GM12878 (cell line): ENCODE measurements around the gene ITIH1. TPM values are rescaled to one million over a fixed set of nuclear protein-coding genes. Genes with fewer than 3 reads are reported as not detected.
A peak's percentile ranks its signal among the peaks of the same experiment; 100 is the strongest.

ENCODE experiments used
- ATAC-seq: fragments of 200-7000 bp; cut with Tn5 transposase; 3 replicates; pipeline ENCODE4 v1.9.1; 2020; ENCODE audit warnings: mild to moderate bottlenecking, moderate library complexity
- BruUV-seq: library from RNA; stranded (reverse); fragments of 400-500 nt; replicated peaks from 2 replicates; lab custom pipeline; 2021; lab: Mats Ljungman, UMichigan
- CTCF ChIA-PET: fragments of 300-600 bp; sonication (Branson Sonifier 250); formaldehyde crosslinking; extraction: SDS; loops from one replicate; lab custom pipeline; 2021; ENCODE audit warnings: inconsistent platforms; lab: Yijun Ruan, JAX
- POLR2A ChIA-PET: fragments of 350-600 bp; formaldehyde crosslinking; extraction: SDS; loops from one replicate; lab custom pipeline; 2021; ENCODE audit warnings: inconsistent platforms; lab: Charles Lee
- RAD21 ChIA-PET: fragments of 300-600 bp; sonication (Branson Sonifier 250); formaldehyde crosslinking; loops from one replicate; lab custom pipeline; 2023; ENCODE audit warnings: antibody characterized with exemption; ENCODE audit not compliant: unreplicated experiment; lab: Charles Lee
- SMC1A ChIA-PET: fragments of 300-600 bp; sonication (Branson Sonifier 250); formaldehyde crosslinking; loops from one replicate; lab custom pipeline; 2023; ENCODE audit not compliant: unreplicated experiment, uncharacterized antibody; lab: Charles Lee
- DNase-seq: peaks from one replicate; pipeline ENCODE4 v3.0.0-alpha.2; 2011; ENCODE audit warnings: low read depth, low spot score
- FAIRE-seq: peaks from 3 replicates; lab custom pipeline; 2011; peaks lifted over from hg19 to GRCh38; lab: Jason Lieb, UNC
- H2AFZ ChIP-seq: 2 replicates; pipeline ENCODE4 v1.6.0; 2011; ENCODE audit warnings: low read depth, low read length, control low read depth; ENCODE audit not compliant: control insufficient read depth
- H3K27ac ChIP-seq: 2 replicates; pipeline ENCODE4 v1.5.1; 2011; ENCODE audit warnings: control low read depth; ENCODE audit not compliant: control insufficient read depth, insufficient read depth
- H3K27me3 ChIP-seq, 2 experiments: replicated peaks in 1 of 2; 2 replicates each; pipeline versions ENCODE4 v1.6.0 to v1.6.1; 2011; ENCODE audit warnings: low read length in 1 of 2; ENCODE audit not compliant: control insufficient read depth in 2 of 2, insufficient read depth in 2 of 2
- H3K36me3 ChIP-seq, 2 experiments: 2 replicates each; pipeline ENCODE4 v1.5.1; 2011; ENCODE audit warnings: low read length in 1 of 2; ENCODE audit not compliant: control insufficient read depth in 2 of 2, insufficient read depth in 2 of 2
- H3K4me1 ChIP-seq: 2 replicates; pipeline ENCODE4 v1.6.1; 2011; ENCODE audit warnings: mild to moderate bottlenecking, low read length, moderate library complexity, mixed read lengths; ENCODE audit not compliant: control insufficient read depth, insufficient read depth
- H3K4me2 ChIP-seq: 2 replicates; pipeline ENCODE4 v1.6.0; 2011; ENCODE audit warnings: control low read depth; ENCODE audit not compliant: control insufficient read depth, insufficient read depth
- H3K4me3 ChIP-seq: fragments of 200-600 bp; sonication (generic); 2 replicates; pipeline ENCODE4 v1.5.1; 2016
- H3K79me2 ChIP-seq: 2 replicates; pipeline ENCODE4 v1.6.0; 2011; ENCODE audit warnings: low read length; ENCODE audit not compliant: control insufficient read depth, insufficient read depth
- H3K9ac ChIP-seq: 2 replicates; pipeline ENCODE4 v1.8.0; 2011; ENCODE audit warnings: low read length, control low read depth, mixed read lengths; ENCODE audit not compliant: control insufficient read depth, insufficient read depth
- H3K9me3 ChIP-seq: replicated peaks from 3 replicates; pipeline ENCODE4 v1.5.1; 2011; ENCODE audit warnings: mild to moderate bottlenecking, low read length; ENCODE audit not compliant: control insufficient read depth, insufficient read depth
- H4K20me1 ChIP-seq: 2 replicates; pipeline ENCODE4 v1.6.0; 2011; ENCODE audit not compliant: control insufficient read depth, insufficient read depth
- BACH1 ChIP-seq: fragments of 450-650 bp; IDR thresholded peaks from 2 replicates; pipeline ENCODE4 v1.6.1; 2017; ENCODE audit warnings: mild to moderate bottlenecking, borderline replicate concordance
- BHLHE40 ChIP-seq, 2 experiments: fragments of 450-650 bp in 1 of 2; IDR thresholded peaks; 2 replicates each; pipeline ENCODE4 v1.6.1; 2011 to 2017; ENCODE audit warnings: low read depth in 2 of 2, borderline replicate concordance in 1 of 2, improper control_type of control experiment in 1 of 2, low read length in 1 of 2, mild to moderate bottlenecking in 1 of 2
- CREB1 ChIP-seq: IDR thresholded peaks from 2 replicates; pipeline ENCODE4 v1.6.1; 2012; ENCODE audit warnings: low read depth, mild to moderate bottlenecking, inconsistent platforms
- HDGF ChIP-seq: fragments of 450-650 bp; IDR thresholded peaks from 2 replicates; pipeline ENCODE4 v1.6.1; 2016; ENCODE audit warnings: antibody characterized with exemption
- KDM1A ChIP-seq: fragments of 200-600 bp; sonication (generic); IDR thresholded peaks from 2 replicates; pipeline ENCODE4 v1.6.1; 2016; ENCODE audit warnings: borderline replicate concordance
- KLF5 ChIP-seq: fragments of 450-650 bp; IDR thresholded peaks from 2 replicates; pipeline ENCODE4 v1.6.1; 2014; ENCODE audit warnings: mild to moderate bottlenecking; ENCODE audit not compliant: partially characterized antibody
- MLLT1 ChIP-seq: fragments of 450-650 bp; IDR thresholded peaks from 2 replicates; pipeline ENCODE4 v1.6.1; 2016; ENCODE audit warnings: mild to moderate bottlenecking
- NFYA ChIP-seq: IDR thresholded peaks from 2 replicates; pipeline ENCODE4 v1.6.1; 2011; ENCODE audit warnings: low read depth, mild to moderate bottlenecking, low read length, improper control_type of control experiment, borderline replicate concordance
- PAX5 ChIP-seq: IDR thresholded peaks from 2 replicates; pipeline ENCODE4 v1.6.1; 2011; ENCODE audit warnings: low read depth, low read length, borderline replicate concordance
- YY1 ChIP-seq: IDR thresholded peaks from 2 replicates; pipeline ENCODE4 v1.6.1; 2011; ENCODE audit warnings: low read depth, mild to moderate bottlenecking, low read length
- ZNF207 ChIP-seq: fragments of 450-650 bp; IDR thresholded peaks from 2 replicates; pipeline ENCODE4 v1.6.1; 2014; ENCODE audit warnings: antibody characterized with exemption, mild to moderate bottlenecking, borderline replicate concordance
- ZSCAN29 ChIP-seq: fragments of 450-650 bp; IDR thresholded peaks from 2 replicates; pipeline ENCODE4 v1.6.1; 2017; ENCODE audit warnings: mild to moderate bottlenecking, moderate library complexity
- in situ Hi-C: fragments of 300-500 bp; cut with MboI; formaldehyde crosslinking; loops from 9 replicates; pipeline ENCODE4 v1.14.3; 2018; ENCODE audit warnings: mixed read lengths
- intact Hi-C: fragments of 100-400 bp; cut with micrococcal nuclease; formaldehyde crosslinking; loops from one replicate; pipeline ENCODE4 v1.14.2; 2022; ENCODE audit not compliant: unreplicated experiment
- polyA plus RNA-seq, 11 experiments: library from polyadenylated mRNA; depleted of rRNA in 4 of 11; unstranded in 6 of 11; stranded (reverse) in 5 of 11; fragments of >200 nt; fragmentation: Nextera tagmentation in 4 of 11; fragmentation: Illumina TruSeq in 1 of 11; extraction: Ambion mirVana in 4 of 11; extraction: Trizol in 1 of 11; gene quantifications; 1 replicate in 1 of 11; 2 replicates in 10 of 11; pipeline versions ENCODE4 v1.2.1 to v1.2.3, GENCODE V29; 2011 to 2016; ENCODE audit warnings: inconsistent platforms in 2 of 11, missing spikeins in 2 of 11, low read depth in 1 of 11
- total RNA-seq, 4 experiments: library from RNA; depleted of rRNA in 3 of 4; stranded (reverse); fragments of >200 nt in 3 of 4; fragmentation: Illumina TruSeq in 1 of 4; extraction: Trizol in 1 of 4; gene quantifications; 2 replicates each; pipeline versions ENCODE4 v1.2.1 to v1.2.3, GENCODE V29; 2013 to 2021
- TF ChIP-seq, protein P1 (sequence below): fragments of 450-650 bp; formaldehyde crosslinking; IDR thresholded peaks from 2 replicates; pipeline ENCODE4 v1.4.0; 2020; ENCODE audit warnings: mild to moderate bottlenecking, moderate library complexity

The ITIH1 gene
- total and polyA plus RNA-seq, 10 of the 15 experiments (the other 5 are each of a cell fraction or from before 2014, with no cell fraction given): 0.33 to 0.64 (median 0.44) TPM; not detected in 7

DNA sequence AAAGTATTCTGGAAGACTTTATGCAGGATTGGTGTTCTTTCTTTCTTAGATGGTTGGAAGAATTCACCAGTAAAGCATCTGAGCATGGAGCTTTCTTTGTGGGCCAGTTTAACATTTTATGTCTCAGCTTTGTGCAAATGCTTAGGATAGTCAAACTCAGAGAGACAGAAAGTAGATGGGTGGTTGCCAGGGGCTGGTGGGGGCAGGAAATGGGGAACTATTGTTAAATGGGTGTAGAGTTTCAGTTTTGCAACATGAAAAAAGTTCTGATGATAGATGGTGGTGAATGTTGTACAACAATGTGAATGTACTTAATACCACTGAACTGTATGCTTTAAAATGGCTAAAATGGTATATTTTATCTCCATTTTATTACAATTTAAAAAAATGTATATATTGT is 46.7 kb upstream of the ITIH1 start:
- RAD21 ChIA-PET: no interaction called here
- intact Hi-C loops (no loop called here), in situ Hi-C loops (no loop called here)
- no peak overlapping the region for H3K4me3 ChIP-seq
- ATAC-seq (peak; percentile 81), DNase-seq (no peak), FAIRE-seq (peak; percentile 80)
- peaks cover 0 to 8% of the 10 kb centered on the region in 2 experiments; a peak in 2 of 4 replicates for H3K36me3 ChIP-seq
- CTCF ChIA-PET: no interaction called here
- H4K20me1 ChIP-seq: no peaks in the 10 kb centered on the region
- POLR2A ChIA-PET: interaction anchor here (0.6 kb wide), 1 partner anchor 23 kb away, joined by 3 read pairs; no protein-coding TSS in a partner anchor
- SMC1A ChIA-PET: interaction anchor here (1.3 kb wide), 1 partner anchor 13 kb away, joined by 3 read pairs; no protein-coding TSS in a partner anchor
- no TSS peak for BruUV-seq
- no peaks in the 10 kb centered on the region for H3K27me3 ChIP-seq
- H3K4me2 ChIP-seq: no peak overlapping the region
- no peak overlapping the region for H3K27ac ChIP-seq
- H3K9ac ChIP-seq: no peak overlapping the region
- H3K4me1 ChIP-seq: no peaks in the 10 kb centered on the region
- no peaks in the 10 kb centered on the region for H3K79me2 ChIP-seq
- H3K9me3 ChIP-seq: peaks cover 18% of the 10 kb centered on the region
- H2AFZ ChIP-seq: no peak overlapping the region
- TF ChIP-seq ZSCAN29 (no peak), ZNF207 (no peak), HDGF (no peak), KLF5 (no peak), KDM1A (no peak), PAX5 (no peak), BACH1 (no peak), MLLT1 (no peak), BHLHE40 (IDR thresholded peaks at IDR 0.05; ENCODE audit: borderline replicate concordance in 1 of 2, low read depth in 2 of 2, low read length in 1 of 2) (no peak), YY1 (no peak), CREB1 (no peak), NFYA (no peak)
- TF ChIP-seq, protein P1, sequence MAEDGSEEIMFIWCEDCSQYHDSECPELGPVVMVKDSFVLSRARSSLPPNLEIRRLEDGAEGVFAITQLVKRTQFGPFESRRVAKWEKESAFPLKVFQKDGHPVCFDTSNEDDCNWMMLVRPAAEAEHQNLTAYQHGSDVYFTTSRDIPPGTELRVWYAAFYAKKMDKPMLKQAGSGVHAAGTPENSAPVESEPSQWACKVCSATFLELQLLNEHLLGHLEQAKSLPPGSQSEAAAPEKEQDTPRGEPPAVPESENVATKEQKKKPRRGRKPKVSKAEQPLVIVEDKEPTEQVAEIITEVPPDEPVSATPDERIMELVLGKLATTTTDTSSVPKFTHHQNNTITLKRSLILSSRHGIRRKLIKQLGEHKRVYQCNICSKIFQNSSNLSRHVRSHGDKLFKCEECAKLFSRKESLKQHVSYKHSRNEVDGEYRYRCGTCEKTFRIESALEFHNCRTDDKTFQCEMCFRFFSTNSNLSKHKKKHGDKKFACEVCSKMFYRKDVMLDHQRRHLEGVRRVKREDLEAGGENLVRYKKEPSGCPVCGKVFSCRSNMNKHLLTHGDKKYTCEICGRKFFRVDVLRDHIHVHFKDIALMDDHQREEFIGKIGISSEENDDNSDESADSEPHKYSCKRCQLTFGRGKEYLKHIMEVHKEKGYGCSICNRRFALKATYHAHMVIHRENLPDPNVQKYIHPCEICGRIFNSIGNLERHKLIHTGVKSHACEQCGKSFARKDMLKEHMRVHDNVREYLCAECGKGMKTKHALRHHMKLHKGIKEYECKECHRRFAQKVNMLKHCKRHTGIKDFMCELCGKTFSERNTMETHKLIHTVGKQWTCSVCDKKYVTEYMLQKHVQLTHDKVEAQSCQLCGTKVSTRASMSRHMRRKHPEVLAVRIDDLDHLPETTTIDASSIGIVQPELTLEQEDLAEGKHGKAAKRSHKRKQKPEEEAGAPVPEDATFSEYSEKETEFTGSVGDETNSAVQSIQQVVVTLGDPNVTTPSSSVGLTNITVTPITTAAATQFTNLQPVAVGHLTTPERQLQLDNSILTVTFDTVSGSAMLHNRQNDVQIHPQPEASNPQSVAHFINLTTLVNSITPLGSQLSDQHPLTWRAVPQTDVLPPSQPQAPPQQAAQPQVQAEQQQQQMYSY (CRISPR knock-in tag): no peak
